SU-DHL-6 (cell line): ENCODE data around the gene ALCAM.

Experiments
- H2AFZ ChIP-seq: fragments of 200-600 bp; sonication (generic); 2 replicates; pipeline ENCODE4 v1.6.1; 2014; ENCODE audit warnings: low read depth, mild to moderate bottlenecking, moderate library complexity, mixed read lengths, antibody characterized with exemption, low read length; ENCODE audit not compliant: severe bottlenecking
- H3F3A ChIP-seq: fragments of 200-600 bp; shearing (Covaris generic); 2 replicates; pipeline ENCODE4 v1.6.0; 2016; ENCODE audit warnings: antibody characterized with exemption, mild to moderate bottlenecking; ENCODE audit not compliant: insufficient read depth
- H3K27ac ChIP-seq: fragments of 200-600 bp; sonication (generic); 2 replicates; pipeline ENCODE4 v1.5.1; 2016; ENCODE audit warnings: low read depth, mild to moderate bottlenecking, low read length, moderate library complexity, mixed read lengths
- H3K27me3 ChIP-seq: fragments of 200-600 bp; sonication (generic), shearing (Covaris generic); 2 replicates; pipeline ENCODE4 v1.6.0; 2014; ENCODE audit warnings: mild to moderate bottlenecking, low read length
- H3K36me3 ChIP-seq: fragments of 200-600 bp; sonication (generic); 2 replicates; pipeline ENCODE4 v1.6.1; 2014; ENCODE audit warnings: mild to moderate bottlenecking, low read length, mixed read lengths
- H3K4me2 ChIP-seq: fragments of 300-600, 200-600 bp; shearing (Covaris generic), sonication (generic); 2 replicates; pipeline ENCODE4 v1.6.0; 2014; ENCODE audit warnings: low read length, low read depth, mild to moderate bottlenecking; ENCODE audit not compliant: poor library complexity, severe bottlenecking
- H3K4me3 ChIP-seq: fragments of 200-600 bp; sonication (generic); 2 replicates; pipeline ENCODE4 v1.5.1; 2014; ENCODE audit warnings: antibody characterized with exemption, low read length, mild to moderate bottlenecking, mixed read lengths; ENCODE audit not compliant: insufficient read depth, poor library complexity, severe bottlenecking
- H3K79me2 ChIP-seq: fragments of 200-600 bp; sonication (generic); 2 replicates; pipeline ENCODE4 v1.6.1; 2014; ENCODE audit warnings: mild to moderate bottlenecking, low read length, moderate library complexity; ENCODE audit not compliant: insufficient read depth
- H3K9ac ChIP-seq: fragments of 200-600 bp; sonication (generic); 2 replicates; pipeline ENCODE4 v1.7.0; 2014; ENCODE audit warnings: mild to moderate bottlenecking, low read length
- H3K9me2 ChIP-seq: fragments of 200-600 bp; sonication (generic); replicated peaks from 2 replicates; pipeline ENCODE4 v1.6.1; 2014; ENCODE audit warnings: low read length; ENCODE audit not compliant: insufficient read depth
- H3K9me3 ChIP-seq: fragments of 200-600 bp; sonication (generic); 2 replicates; pipeline ENCODE4 v1.6.1; 2014; ENCODE audit warnings: low read length, mixed read lengths; ENCODE audit not compliant: insufficient read depth
- H4K20me1 ChIP-seq: fragments of 200-600 bp; sonication (generic); 2 replicates; pipeline ENCODE4 v1.6.1; 2014; ENCODE audit warnings: low read depth, mild to moderate bottlenecking, antibody characterized with exemption, low read length, moderate library complexity, mixed read lengths
- CTCF ChIP-seq: fragments of 200-600 bp; sonication (generic); IDR thresholded peaks from one replicate; pipeline ENCODE4 v1.5.1; 2017; ENCODE audit warnings: antibody characterized with exemption, mild to moderate bottlenecking, low read length, moderate library complexity; ENCODE audit not compliant: insufficient read depth, poor library complexity, severe bottlenecking
- EZH2phosphoT487 ChIP-seq: fragments of 200-600 bp; sonication (generic), shearing (Covaris generic); conservative IDR thresholded peaks from 2 replicates; pipeline ENCODE4 v1.6.1; 2018; ENCODE audit warnings: mild to moderate bottlenecking, antibody characterized with exemption, low read length, moderate library complexity, mixed read lengths

Gene ALCAM

GRCh38 chr3:105480768-105481167 lies 114.1 kb downstream of the ALCAM start:
- TF ChIP-seq CTCF: no peak
- no peak for TF ChIP-seq EZH2phosphoT487
- no peak overlapping the region for H2AFZ ChIP-seq
- H4K20me1 ChIP-seq: no peaks in the 10 kb centered on the region
- peaks cover 14% of the 10 kb centered on the region for H3K36me3 ChIP-seq
- peaks cover 78% of the 10 kb centered on the region for H3K79me2 ChIP-seq
- no peak overlapping the region for H3K9ac ChIP-seq
- no peaks in the 10 kb centered on the region for H3K27me3 ChIP-seq
- H3K9me3 ChIP-seq: 0 out of 2 replicates have a peak, but pooled peaks cover 10% of the 10 kb centered on the region
- H3K4me3 ChIP-seq: no peak overlapping the region
- H3K27ac ChIP-seq: no peak overlapping the region
- H3F3A ChIP-seq: no peaks in the 10 kb centered on the region
- no peak overlapping the region for H3K4me2 ChIP-seq
- H3K9me2 ChIP-seq: no peaks in the 10 kb centered on the region

- no peaks in the 10 kb centered on the region for H4K20me1 ChIP-seq
- no peak overlapping the region for H2AFZ ChIP-seq
- H3F3A ChIP-seq: no peaks in the 10 kb centered on the region
- no peak overlapping the region for H3K9ac ChIP-seq
- no peak overlapping the region for H3K27ac ChIP-seq
- no peaks in the 10 kb centered on the region for H3K9me2 ChIP-seq
- H3K79me2 ChIP-seq: peaks cover 60% of the 10 kb centered on the region
- no peak for TF ChIP-seq EZH2phosphoT487
- no peak for TF ChIP-seq CTCF
- H3K36me3 ChIP-seq: 0 out of 2 replicates have a peak, but pooled peaks cover 2% of the 10 kb centered on the region
- no peak overlapping the region for H3K4me3 ChIP-seq
- H3K9me3 ChIP-seq: peaks cover 10% of the 10 kb centered on the region; the same call in 1 of the 2 replicates
- no peaks in the 10 kb centered on the region for H3K27me3 ChIP-seq
- H3K4me2 ChIP-seq: no peak overlapping the region
Measured at GRCh38 chr3:105483476-105483875, 116.8 kb downstream of the ALCAM start.

- TF ChIP-seq CTCF: no peak
- TF ChIP-seq EZH2phosphoT487: no peak
- H2AFZ ChIP-seq: no peak overlapping the region
- no peak overlapping the region for H3K9ac ChIP-seq
- H3K9me2 ChIP-seq: no peaks in the 10 kb centered on the region
- H4K20me1 ChIP-seq: no peaks in the 10 kb centered on the region
- peaks cover 32% of the 10 kb centered on the region; the same call in 1 of the 2 replicates for H3K9me3 ChIP-seq
- H3K36me3 ChIP-seq: peaks cover 25% of the 10 kb centered on the region
- no peak overlapping the region for H3K4me3 ChIP-seq
- no peaks in the 10 kb centered on the region for H3K27me3 ChIP-seq
- H3K27ac ChIP-seq: no peak overlapping the region
- H3F3A ChIP-seq: no peaks in the 10 kb centered on the region; the same call in 1 of the 2 replicates
- no peak overlapping the region for H3K4me2 ChIP-seq
- H3K79me2 ChIP-seq: peaks cover 6% of the 10 kb centered on the region; the same call in 1 of the 2 replicates
Measured at GRCh38 chr3:105490045-105490444, 123.3 kb downstream of the ALCAM start.
